Stimulated activated CD8-positive, alpha-beta memory T cell treated with anti-CD3 and anti-CD28 coated beads, Interleukin-12 subunit alpha, Interleukin-12 subunit beta, amount 100 ng/mL, for 4 hours (primary cell): ENCODE measurements around the gene EBLN2.

ENCODE experiments used
- DNase-seq: peaks from one replicate; pipeline ENCODE4 v3.0.0-alpha.2; 2020; ENCODE audit warnings: low read depth

Gene EBLN2

GRCh38 chr3:73061416-73061815, at the start of gene EBLN2:
EBLN2 (plus strand) TSS chr3:73061659; CDS start chr3:73062082, 423 bp downstream.
- DNase-seq = no peak

- no peak for DNase-seq
Observed at GRCh38 chr3:73018298-73018697, 43.2 kb upstream of the EBLN2 start.

- DNase-seq = no peak
Observed at GRCh38 chr3:73018790-73019441, 42.5 kb upstream of the EBLN2 start.

- no peak for DNase-seq
Observed at GRCh38 chr3:73021301-73021835, 40.1 kb upstream of the EBLN2 start.

GRCh38 chr3:73024836-73025235, 36.6 kb upstream of the EBLN2 start:
- no peak for DNase-seq

GRCh38 chr3:73026111-73026759, 35.2 kb upstream of the EBLN2 start:
- DNase-seq = no peak

- no peak for DNase-seq
Observed at GRCh38 chr3:73026760-73027113, 34.7 kb upstream of the EBLN2 start.

GRCh38 chr3:73028803-73029202, 32.7 kb upstream of the EBLN2 start:
- no peak for DNase-seq

GRCh38 chr3:73029321-73029796, 32.1 kb upstream of the EBLN2 start:
- DNase-seq = no peak

- no peak for DNase-seq
Observed at GRCh38 chr3:73030073-73030597, 31.3 kb upstream of the EBLN2 start.

- DNase-seq = no peak
Observed at GRCh38 chr3:73031573-73032103, 29.8 kb upstream of the EBLN2 start.

- DNase-seq = no peak
Observed at GRCh38 chr3:73036694-73037591, 24.5 kb upstream of the EBLN2 start.

- no peak for DNase-seq
Observed at GRCh38 chr3:73041537-73041936, 19.9 kb upstream of the EBLN2 start.

- DNase-seq = no peak
Observed at GRCh38 chr3:73043414-73043813, 18.0 kb upstream of the EBLN2 start.

- DNase-seq = no peak
Observed at GRCh38 chr3:73045391-73045790, 16.1 kb upstream of the EBLN2 start.

GRCh38 chr3:73046195-73046594, 15.3 kb upstream of the EBLN2 start:
- DNase-seq = no peak

GRCh38 chr3:73049319-73049718, 12.1 kb upstream of the EBLN2 start:
- DNase-seq = no peak

- DNase-seq = no peak
Observed at GRCh38 chr3:73052857-73053256, 8.6 kb upstream of the EBLN2 start.

GRCh38 chr3:73055583-73055982, 5.9 kb upstream of the EBLN2 start:
- no peak for DNase-seq

GRCh38 chr3:73056014-73056844, 5.2 kb upstream of the EBLN2 start:
- DNase-seq = no peak

- no peak for DNase-seq
Observed at GRCh38 chr3:73056845-73057150, 4.7 kb upstream of the EBLN2 start.
